Testis (tissue), 2 donors: ENCODE measurements around the gene SIGLEC1.

Experiments used
- POLR2A ChIP-seq: fragments of 450-650 bp; IDR thresholded peaks from one replicate; pipeline ENCODE4 v1.6.1; 2017; ENCODE audit warnings: antibody characterized with exemption, mild to moderate bottlenecking, moderate library complexity
- TF ChIP-seq, protein P1 (sequence below), 3 experiments: fragments of 450-650 bp in 2 of 3; fragments of 200-600 bp in 1 of 3; sonication (generic) in 1 of 3; IDR thresholded peaks; one replicate each; pipeline ENCODE4 v1.5.1; 2016 to 2019; ENCODE audit warnings: antibody characterized with exemption in 3 of 3, mild to moderate bottlenecking in 2 of 3, moderate library complexity in 1 of 3

DNA sequence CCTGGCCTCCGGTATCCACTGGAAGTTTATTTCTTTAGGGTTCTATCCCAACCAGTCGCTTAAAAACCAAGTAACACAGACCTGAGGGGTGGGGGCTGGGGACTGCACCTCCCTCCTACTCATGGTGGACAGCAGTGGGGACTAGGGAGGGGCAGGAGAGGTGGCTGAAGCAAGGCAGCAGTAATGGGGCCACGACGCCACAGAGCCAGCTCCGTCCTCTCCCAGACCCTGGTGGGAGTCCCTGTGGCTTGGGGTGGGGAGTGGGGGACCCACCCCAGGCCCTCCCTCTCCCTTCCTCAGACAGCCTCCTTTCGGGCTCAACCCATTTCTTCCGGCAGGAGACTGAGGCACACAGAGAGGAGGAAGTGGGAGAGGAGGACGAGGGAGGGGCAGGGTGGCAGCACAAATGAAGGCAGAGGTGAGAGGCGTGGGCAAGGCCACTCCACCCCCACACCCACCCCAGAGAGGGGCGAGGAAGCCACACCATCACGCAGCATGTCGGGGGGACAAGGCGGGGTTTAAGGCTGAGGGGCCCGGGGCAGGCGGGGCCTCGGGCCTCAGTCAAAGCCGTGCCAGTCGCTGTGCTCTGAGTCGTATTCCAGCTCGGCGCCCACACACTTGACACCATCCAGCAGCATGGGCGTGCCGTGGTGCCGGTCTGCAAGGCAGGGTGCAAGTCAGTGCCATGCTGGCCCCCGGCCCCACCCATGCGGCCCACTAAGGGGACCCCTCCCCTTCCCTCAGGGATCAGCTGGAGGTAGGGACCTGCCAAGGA is 41.3 kb upstream of the SIGLEC1 start:
- TF ChIP-seq, protein P1, sequence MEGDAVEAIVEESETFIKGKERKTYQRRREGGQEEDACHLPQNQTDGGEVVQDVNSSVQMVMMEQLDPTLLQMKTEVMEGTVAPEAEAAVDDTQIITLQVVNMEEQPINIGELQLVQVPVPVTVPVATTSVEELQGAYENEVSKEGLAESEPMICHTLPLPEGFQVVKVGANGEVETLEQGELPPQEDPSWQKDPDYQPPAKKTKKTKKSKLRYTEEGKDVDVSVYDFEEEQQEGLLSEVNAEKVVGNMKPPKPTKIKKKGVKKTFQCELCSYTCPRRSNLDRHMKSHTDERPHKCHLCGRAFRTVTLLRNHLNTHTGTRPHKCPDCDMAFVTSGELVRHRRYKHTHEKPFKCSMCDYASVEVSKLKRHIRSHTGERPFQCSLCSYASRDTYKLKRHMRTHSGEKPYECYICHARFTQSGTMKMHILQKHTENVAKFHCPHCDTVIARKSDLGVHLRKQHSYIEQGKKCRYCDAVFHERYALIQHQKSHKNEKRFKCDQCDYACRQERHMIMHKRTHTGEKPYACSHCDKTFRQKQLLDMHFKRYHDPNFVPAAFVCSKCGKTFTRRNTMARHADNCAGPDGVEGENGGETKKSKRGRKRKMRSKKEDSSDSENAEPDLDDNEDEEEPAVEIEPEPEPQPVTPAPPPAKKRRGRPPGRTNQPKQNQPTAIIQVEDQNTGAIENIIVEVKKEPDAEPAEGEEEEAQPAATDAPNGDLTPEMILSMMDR (IDR thresholded peaks at IDR 0.05) = no peak
- no peak for TF ChIP-seq POLR2A
